ENCODE measurements around the gene NLN. TPM values are rescaled to one million over a fixed set of nuclear protein-coding genes. Genes with fewer than 3 reads are reported as not detected.

The NLN gene
- total RNA-seq, 1 donor from 2014 or later: 4.7 TPM

GRCh38 chr5:65734921-65735320 lies 12.9 kb downstream of the NLN start:
- H3K27me3 ChIP-seq: no peaks in the 10 kb centered on the region
- intact Hi-C loops (cut with DNase I): no loop called here
- no peak for DNase-seq (ENCODE audit: low spot score in 2 of 2)
- H3K9me3 ChIP-seq: no peaks in the 10 kb centered on the region
- no peaks in the 10 kb centered on the region for H3K4me1 ChIP-seq
- no peaks in the 10 kb centered on the region for H3K36me3 ChIP-seq
- H3K4me3 ChIP-seq: no peak overlapping the region
- H3K27ac ChIP-seq: no peak overlapping the region
- no peak for TF ChIP-seq CTCF (IDR thresholded peaks at IDR 0.05)

GRCh38 chr5:65736011-65736410 lies 14.0 kb downstream of the NLN start:
- no peaks in the 10 kb centered on the region for H3K36me3 ChIP-seq
- no peak overlapping the region for H3K27ac ChIP-seq
- no peak for DNase-seq (ENCODE audit: low spot score in 2 of 2)
- no peaks in the 10 kb centered on the region for H3K27me3 ChIP-seq
- no peaks in the 10 kb centered on the region for H3K9me3 ChIP-seq
- intact Hi-C loops (cut with DNase I): no loop called here
- no peak overlapping the region for H3K4me3 ChIP-seq
- TF ChIP-seq CTCF (IDR thresholded peaks at IDR 0.05): no peak
- H3K4me1 ChIP-seq: no peaks in the 10 kb centered on the region

- H3K4me3 ChIP-seq: no peak overlapping the region
- intact Hi-C loops (cut with DNase I): no loop called here
- H3K9me3 ChIP-seq: no peaks in the 10 kb centered on the region
- H3K27ac ChIP-seq: no peak overlapping the region
- no peaks in the 10 kb centered on the region for H3K4me1 ChIP-seq
- H3K27me3 ChIP-seq: no peaks in the 10 kb centered on the region
- no peak for TF ChIP-seq CTCF (IDR thresholded peaks at IDR 0.05)
- H3K36me3 ChIP-seq: no peaks in the 10 kb centered on the region
- DNase-seq (ENCODE audit: low spot score in 2 of 2): no peak
Observed at GRCh38 chr5:65737842-65738241, 15.8 kb downstream of the NLN start.

- no peaks in the 10 kb centered on the region for H3K4me1 ChIP-seq
- no peaks in the 10 kb centered on the region for H3K27me3 ChIP-seq
- DNase-seq (ENCODE audit: low spot score in 2 of 2): no peak
- no peaks in the 10 kb centered on the region for H3K36me3 ChIP-seq
- H3K9me3 ChIP-seq: no peaks in the 10 kb centered on the region
- no peak overlapping the region for H3K27ac ChIP-seq
- H3K4me3 ChIP-seq: no peak overlapping the region
- intact Hi-C loops (cut with DNase I): no loop called here
- TF ChIP-seq CTCF (IDR thresholded peaks at IDR 0.05): no peak
Observed at GRCh38 chr5:65738305-65738704, 16.3 kb downstream of the NLN start.

GRCh38 chr5:65739162-65739561 lies 17.2 kb downstream of the NLN start:
- H3K36me3 ChIP-seq: no peaks in the 10 kb centered on the region
- no peaks in the 10 kb centered on the region for H3K9me3 ChIP-seq
- no peak for DNase-seq (ENCODE audit: low spot score in 2 of 2)
- no peaks in the 10 kb centered on the region for H3K4me1 ChIP-seq
- H3K27ac ChIP-seq: no peak overlapping the region
- TF ChIP-seq CTCF (IDR thresholded peaks at IDR 0.05): no peak
- intact Hi-C loops (cut with DNase I): no loop called here
- H3K27me3 ChIP-seq: no peaks in the 10 kb centered on the region
- no peak overlapping the region for H3K4me3 ChIP-seq

- Histone ChIP-seq H3K27ac (no peak overlapping the region), H3K4me1 (no peaks in the 10 kb centered on the region), H3K27me3 (no peaks in the 10 kb centered on the region), H3K9me3 (no peaks in the 10 kb centered on the region), H3K36me3 (no peaks in the 10 kb centered on the region), H3K4me3 (no peak overlapping the region)
- intact Hi-C loops (cut with DNase I): no loop called here
- no peak for DNase-seq (ENCODE audit: low spot score in 2 of 2)
- peak; percentile 22 to 55 (median 40) for TF ChIP-seq CTCF (IDR thresholded peaks at IDR 0.05)
Observed at GRCh38 chr5:65742565-65743231, 20.7 kb downstream of the NLN start.
